GM23338 (cell line): ENCODE data around the gene RAX. TPM values are rescaled to one million over a fixed set of nuclear protein-coding genes. Genes with fewer than 3 reads are reported as not detected.

Experiments used
- ATAC-seq: fragments of 200-7000 bp; cut with Tn5 transposase; 3 replicates; pipeline ENCODE4 v1.9.1; 2020
- DNase-seq: peaks from one replicate; pipeline ENCODE4 v3.0.0-alpha.2; 2015; ENCODE audit warnings: low spot score
- H2AFZ ChIP-seq: fragments of 200-600 bp; sonication (generic); 2 replicates; pipeline ENCODE4 v1.8.0; 2016; ENCODE audit warnings: antibody characterized with exemption, mild to moderate bottlenecking, moderate library complexity
- H3F3A ChIP-seq: fragments of 200-600 bp; sonication (generic); replicated peaks from 2 replicates; pipeline ENCODE4 v1.8.0; 2017; ENCODE audit warnings: antibody characterized with exemption, mixed run types, low read depth
- H3K27ac ChIP-seq: fragments of 200-600 bp; sonication (generic); 2 replicates; pipeline ENCODE4 v1.6.1; 2016; ENCODE audit warnings: low read depth
- H3K27me3 ChIP-seq: fragments of 200-600 bp; sonication (generic); 2 replicates; pipeline ENCODE4 v1.8.0; 2016; ENCODE audit warnings: mild to moderate bottlenecking, mixed run types, moderate library complexity; ENCODE audit not compliant: insufficient read depth
- H3K36me3 ChIP-seq: fragments of 200-600 bp; sonication (generic); 2 replicates; pipeline ENCODE4 v1.8.0; 2016; ENCODE audit warnings: mild to moderate bottlenecking; ENCODE audit not compliant: insufficient read depth
- H3K4me1 ChIP-seq: fragments of 200-600 bp; sonication (generic); 2 replicates; pipeline ENCODE4 v1.8.0; 2016; ENCODE audit warnings: mild to moderate bottlenecking, moderate library complexity; ENCODE audit not compliant: insufficient read depth
- H3K4me2 ChIP-seq: fragments of 200-600 bp; sonication (generic); 2 replicates; pipeline ENCODE4 v1.7.1; 2017; ENCODE audit warnings: mixed run types
- H3K4me3 ChIP-seq: fragments of 200-600 bp; sonication (generic); 2 replicates; pipeline ENCODE4 v1.6.1; 2016; ENCODE audit warnings: mixed run types
- H3K79me2 ChIP-seq: fragments of 200-600 bp; sonication (generic); replicated peaks from 2 replicates; pipeline ENCODE4 v1.8.0; 2017; ENCODE audit warnings: mild to moderate bottlenecking; ENCODE audit not compliant: insufficient read depth
- H3K9me2 ChIP-seq: fragments of 200-600 bp; sonication (generic); 2 replicates; pipeline ENCODE4 v1.8.0; 2017; ENCODE audit not compliant: insufficient read depth
- H4K20me1 ChIP-seq: fragments of 200-600 bp; sonication (generic); replicated peaks from 2 replicates; pipeline ENCODE4 v1.8.0; 2017; ENCODE audit warnings: mild to moderate bottlenecking; ENCODE audit not compliant: insufficient read depth
- H3K27ac Mint-ChIP-seq: 2 replicates; pipeline ENCODE4 v1.8.0; 2020; ENCODE audit warnings: inconsistent platforms, mild to moderate bottlenecking, moderate library complexity, mixed read lengths
- H3K27me3 Mint-ChIP-seq: 3 replicates; pipeline ENCODE4 v1.8.0; 2022; ENCODE audit warnings: low read depth, mild to moderate bottlenecking, moderate library complexity, mixed read lengths, inconsistent platforms; ENCODE audit not compliant: insufficient read depth, poor library complexity
- H3K36me3 Mint-ChIP-seq: 3 replicates; pipeline ENCODE4 v1.8.0; 2021; ENCODE audit warnings: low read depth, mild to moderate bottlenecking, inconsistent platforms, moderate library complexity, mixed read lengths
- H3K4me1 Mint-ChIP-seq: 3 replicates; pipeline ENCODE4 v1.8.0; 2020; ENCODE audit warnings: mild to moderate bottlenecking, inconsistent platforms, mixed read lengths
- H3K4me3 Mint-ChIP-seq: 3 replicates; pipeline ENCODE4 v1.8.0; 2021; ENCODE audit warnings: moderate library complexity, mild to moderate bottlenecking, inconsistent platforms, mixed read lengths
- H3K9me3 Mint-ChIP-seq: 3 replicates; pipeline ENCODE4 v1.8.0; 2020; ENCODE audit warnings: moderate library complexity, mild to moderate bottlenecking, inconsistent platforms, mixed read lengths
- EZH2 ChIP-seq: fragments of 200-600 bp; sonication (generic); IDR thresholded peaks from one replicate; pipeline ENCODE4 v1.8.0; 2017; ENCODE audit warnings: antibody characterized with exemption, mild to moderate bottlenecking, low read depth; ENCODE audit not compliant: unreplicated experiment
- ZNF331 ChIP-seq: fragments of 250-450 bp; sonication (Bioruptor Pico); IDR thresholded peaks from 2 replicates; pipeline ENCODE4 v1.5.0; 2020; ENCODE audit warnings: low read depth, mild to moderate bottlenecking, moderate library complexity
- polyA plus RNA-seq: library from polyadenylated mRNA; unstranded; fragments of >200 nt; fragmentation: Nextera tagmentation; extraction: Ambion mirVana; gene quantifications from 2 replicates; pipeline ENCODE4 v1.2.1, GENCODE V29; 2016
- total RNA-seq: library from RNA; depleted of rRNA; stranded (reverse); fragments of >200 nt; shearing (Covaris generic); gene quantifications from 2 replicates; pipeline ENCODE4 v1.2.3, GENCODE V29; 2014
- TF ChIP-seq, protein P1 (sequence below): IDR thresholded peaks from one replicate; pipeline ENCODE4 v1.6.1; 2018; ENCODE audit warnings: antibody characterized with exemption; ENCODE audit not compliant: unreplicated experiment

The RAX gene
- total and polyA plus RNA-seq, 2 experiments from 2014 or later: 0.03 to 0.16 TPM

GRCh38 chr18:59220784-59221765 lies 52.2 kb downstream of the RAX start:
- Mint-ChIP-seq H3K36me3 (no peaks in the 10 kb centered on the region; the same call in 2 of the 3 replicates), H3K27ac (no peak overlapping the region), H3K4me3 (peak overlapping the region; percentile 77), H3K4me1 (peaks cover 15% of the 10 kb centered on the region; the same call in 2 of the 3 replicates), H3K27me3 (peaks cover 80% of the 10 kb centered on the region), H3K9me3 (no peaks in the 10 kb centered on the region; the same call in 2 of the 3 replicates)
- Histone ChIP-seq H4K20me1 (peaks cover 9% of the 10 kb centered on the region), H3K27ac (no peak overlapping the region), H3K27me3 (peaks cover 100% of the 10 kb centered on the region), H2AFZ (peak overlapping the region; percentile 95), H3K4me3 (peak overlapping the region; percentile 70), H3K9me2 (no peaks in the 10 kb centered on the region), H3K36me3 (no peaks in the 10 kb centered on the region), H3F3A (no peaks in the 10 kb centered on the region), H3K4me1 (peaks cover 12% of the 10 kb centered on the region; the same call in 1 of the 2 replicates), H3K79me2 (no peaks in the 10 kb centered on the region), H3K4me2 (peak overlapping the region; percentile 94)
- DNase-seq (peak; percentile 48), ATAC-seq (peak; percentile 43)
- peak; percentile 70 for TF ChIP-seq EZH2
- TF ChIP-seq, protein P1, sequence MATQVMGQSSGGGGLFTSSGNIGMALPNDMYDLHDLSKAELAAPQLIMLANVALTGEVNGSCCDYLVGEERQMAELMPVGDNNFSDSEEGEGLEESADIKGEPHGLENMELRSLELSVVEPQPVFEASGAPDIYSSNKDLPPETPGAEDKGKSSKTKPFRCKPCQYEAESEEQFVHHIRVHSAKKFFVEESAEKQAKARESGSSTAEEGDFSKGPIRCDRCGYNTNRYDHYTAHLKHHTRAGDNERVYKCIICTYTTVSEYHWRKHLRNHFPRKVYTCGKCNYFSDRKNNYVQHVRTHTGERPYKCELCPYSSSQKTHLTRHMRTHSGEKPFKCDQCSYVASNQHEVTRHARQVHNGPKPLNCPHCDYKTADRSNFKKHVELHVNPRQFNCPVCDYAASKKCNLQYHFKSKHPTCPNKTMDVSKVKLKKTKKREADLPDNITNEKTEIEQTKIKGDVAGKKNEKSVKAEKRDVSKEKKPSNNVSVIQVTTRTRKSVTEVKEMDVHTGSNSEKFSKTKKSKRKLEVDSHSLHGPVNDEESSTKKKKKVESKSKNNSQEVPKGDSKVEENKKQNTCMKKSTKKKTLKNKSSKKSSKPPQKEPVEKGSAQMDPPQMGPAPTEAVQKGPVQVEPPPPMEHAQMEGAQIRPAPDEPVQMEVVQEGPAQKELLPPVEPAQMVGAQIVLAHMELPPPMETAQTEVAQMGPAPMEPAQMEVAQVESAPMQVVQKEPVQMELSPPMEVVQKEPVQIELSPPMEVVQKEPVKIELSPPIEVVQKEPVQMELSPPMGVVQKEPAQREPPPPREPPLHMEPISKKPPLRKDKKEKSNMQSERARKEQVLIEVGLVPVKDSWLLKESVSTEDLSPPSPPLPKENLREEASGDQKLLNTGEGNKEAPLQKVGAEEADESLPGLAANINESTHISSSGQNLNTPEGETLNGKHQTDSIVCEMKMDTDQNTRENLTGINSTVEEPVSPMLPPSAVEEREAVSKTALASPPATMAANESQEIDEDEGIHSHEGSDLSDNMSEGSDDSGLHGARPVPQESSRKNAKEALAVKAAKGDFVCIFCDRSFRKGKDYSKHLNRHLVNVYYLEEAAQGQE: no peak

DNA sequence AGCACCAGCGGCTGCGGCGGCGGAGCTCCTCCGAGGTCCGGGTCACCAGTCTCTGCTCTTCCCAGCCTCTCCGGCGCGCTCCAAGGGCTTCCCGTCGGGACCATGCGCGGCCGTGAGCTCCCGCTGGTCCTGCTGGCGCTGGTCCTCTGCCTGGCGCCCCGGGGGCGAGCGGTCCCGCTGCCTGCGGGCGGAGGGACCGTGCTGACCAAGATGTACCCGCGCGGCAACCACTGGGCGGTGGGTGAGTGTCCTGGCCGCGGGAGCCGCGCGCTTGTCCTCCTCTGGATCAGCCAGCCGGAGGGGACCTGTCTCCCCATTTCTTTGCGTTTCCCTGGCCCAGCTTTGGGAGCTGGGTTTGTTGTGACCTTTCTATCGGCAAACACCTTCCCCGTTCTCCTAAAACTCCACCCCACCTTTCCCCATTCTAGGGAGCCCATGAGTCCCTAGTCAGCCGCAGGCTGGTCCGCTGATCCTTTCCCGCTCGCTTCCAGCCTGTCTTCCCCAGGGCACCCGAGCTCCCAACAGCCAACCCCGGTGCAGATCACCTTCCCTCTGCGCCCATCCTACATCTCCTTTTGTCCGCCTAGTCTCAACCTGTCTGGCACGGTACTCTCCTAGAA lies 53.0 kb downstream of the RAX start:
- peak; percentile 68 for DNase-seq
- H3K27me3 Mint-ChIP-seq: peaks cover 77% of the 10 kb centered on the region
- peak overlapping the region; percentile 94 for H3K4me2 ChIP-seq

More for the DNA sequence above, 53.0 kb downstream of the RAX start:
- Mint-ChIP-seq H3K4me1 (peaks cover 15% of the 10 kb centered on the region; the same call in 2 of the 3 replicates), H3K9me3 (no peaks in the 10 kb centered on the region; the same call in 2 of the 3 replicates), H3K27ac (no peak overlapping the region), H3K4me3 (peak overlapping the region; percentile 77), H3K36me3 (no peaks in the 10 kb centered on the region; the same call in 2 of the 3 replicates)
- H3K9me2 ChIP-seq: no peaks in the 10 kb centered on the region
- peaks cover 98% of the 10 kb centered on the region for H3K27me3 ChIP-seq
- H3K4me1 ChIP-seq: peaks cover 12% of the 10 kb centered on the region; the same call in 1 of the 2 replicates
- H3F3A ChIP-seq: no peaks in the 10 kb centered on the region
- H4K20me1 ChIP-seq: peaks cover 9% of the 10 kb centered on the region
- no peaks in the 10 kb centered on the region for H3K36me3 ChIP-seq
- H3K79me2 ChIP-seq: no peaks in the 10 kb centered on the region
- peak overlapping the region; percentile 70 for H3K4me3 ChIP-seq
- H2AFZ ChIP-seq: peak overlapping the region; percentile 95
- peak; percentile 96 for TF ChIP-seq EZH2
- no peak for TF ChIP-seq ZNF331 (CRISPR knock-in tag)
- peak; percentile 74 for ATAC-seq
- H3K27ac ChIP-seq: no peak overlapping the region
